Hair follicle dermal papilla cell (primary cell): ENCODE results near the gene AKAP17A. TPM values are rescaled to one million over a fixed set of nuclear protein-coding genes. Genes with fewer than 3 reads are reported as not detected.

Experiments
- total RNA-seq: library from RNA; depleted of rRNA; stranded (reverse); fragments of >200 nt; gene quantifications from 2 replicates; pipeline ENCODE4 v1.2.3, GENCODE V29; 2012

AKAP17A gene, protein sequence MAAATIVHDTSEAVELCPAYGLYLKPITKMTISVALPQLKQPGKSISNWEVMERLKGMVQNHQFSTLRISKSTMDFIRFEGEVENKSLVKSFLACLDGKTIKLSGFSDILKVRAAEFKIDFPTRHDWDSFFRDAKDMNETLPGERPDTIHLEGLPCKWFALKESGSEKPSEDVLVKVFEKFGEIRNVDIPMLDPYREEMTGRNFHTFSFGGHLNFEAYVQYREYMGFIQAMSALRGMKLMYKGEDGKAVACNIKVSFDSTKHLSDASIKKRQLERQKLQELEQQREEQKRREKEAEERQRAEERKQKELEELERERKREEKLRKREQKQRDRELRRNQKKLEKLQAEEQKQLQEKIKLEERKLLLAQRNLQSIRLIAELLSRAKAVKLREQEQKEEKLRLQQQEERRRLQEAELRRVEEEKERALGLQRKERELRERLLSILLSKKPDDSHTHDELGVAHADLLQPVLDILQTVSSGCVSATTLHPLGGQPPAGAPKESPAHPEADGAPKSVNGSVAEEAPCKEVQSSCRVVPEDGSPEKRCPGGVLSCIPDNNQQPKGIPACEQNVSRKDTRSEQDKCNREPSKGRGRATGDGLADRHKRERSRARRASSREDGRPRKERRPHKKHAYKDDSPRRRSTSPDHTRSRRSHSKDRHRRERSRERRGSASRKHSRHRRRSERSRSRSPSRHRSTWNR
- 23.8 and 26.6 TPM in 2 replicates for total RNA-seq

DNA sequence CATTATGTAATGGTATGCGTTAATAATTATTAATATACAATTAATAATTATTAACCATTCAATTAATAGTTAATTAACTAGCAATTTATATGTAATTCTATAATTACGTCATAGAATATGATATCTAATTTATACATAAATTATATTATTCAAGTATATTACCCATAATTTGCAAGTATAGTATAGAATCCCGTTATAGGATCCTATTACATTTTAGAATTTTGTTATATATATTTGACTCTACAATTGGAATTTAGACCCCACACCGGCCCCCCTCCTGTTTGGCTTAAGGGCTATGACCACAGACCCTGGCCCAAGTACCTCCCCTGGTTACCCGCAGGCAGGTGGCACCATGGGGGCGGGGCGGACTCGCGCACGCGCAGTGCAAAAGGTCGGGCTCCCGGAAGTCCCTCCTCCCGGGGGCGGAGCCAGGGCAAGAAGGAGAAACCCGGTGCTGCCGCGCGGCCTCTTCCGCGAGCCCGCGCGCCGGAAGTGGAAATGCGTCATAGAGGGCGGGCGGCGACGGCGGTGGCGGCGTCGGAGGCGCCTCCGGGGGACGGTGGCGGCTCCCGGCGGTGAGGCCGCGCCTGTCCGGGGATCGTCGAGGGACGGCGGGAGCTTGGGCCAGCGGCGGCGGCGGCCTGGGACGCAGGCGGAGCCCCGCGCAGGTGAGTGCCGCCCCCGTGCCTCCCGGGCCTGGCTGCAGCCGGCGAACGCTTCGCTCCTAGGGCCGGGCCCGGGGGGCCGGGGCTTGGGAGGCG lies at the start of gene AKAP17A:
AKAP17A (plus strand) TSS at position 503 of the 761 bp plus-strand sequence. CDS start 1,859 bp downstream, outside the sequence.

DNA sequence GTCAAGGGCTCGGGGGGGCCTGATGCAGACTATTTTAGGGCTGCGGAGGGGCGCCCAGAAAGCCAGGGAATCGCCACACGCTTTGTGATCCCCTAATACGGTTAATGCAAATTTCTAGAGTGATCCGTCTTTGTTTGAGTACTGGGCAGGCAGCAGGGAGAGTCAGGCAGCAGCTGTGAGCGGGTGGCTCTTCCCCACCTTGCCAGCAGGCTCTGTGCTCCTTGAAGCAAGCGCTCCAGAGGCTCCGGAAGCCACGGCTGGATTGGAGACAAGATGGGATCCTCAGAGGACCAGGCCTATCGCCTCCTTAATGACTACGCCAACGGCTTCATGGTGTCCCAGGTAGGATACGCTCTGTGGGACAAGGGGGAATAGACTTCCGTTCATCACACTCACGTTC lies 23.5 kb downstream of the AKAP17A start, which contains the start of gene ASMT:
ASMT (plus strand) TSS at position 133 of the 400 bp plus-strand sequence; CDS start at position 274, 141 bp downstream.

Other genes starting within 250 kb of the AKAP17A start
- 206 and 260 TPM in 2 replicates for gene SLC25A6, start 199.5 kb upstream of the AKAP17A start, total RNA-seq
- 27.8 and 32.5 TPM in 2 replicates for gene ASMTL, start 138.7 kb upstream of the AKAP17A start, total RNA-seq
- not detected in 2 replicates for gene P2RY8, start 54.4 kb upstream of the AKAP17A start, total RNA-seq
- gene ASMT, start 23.5 kb downstream of the AKAP17A start, total RNA-seq = 0.12 TPM in 1 of 2 replicates, not detected in the other